Stomach smooth muscle (tissue), 2 donors: ENCODE results near the gene NPHP3.

Experiments
- H3K27ac ChIP-seq: one replicate; pipeline ENCODE4 v1.7.0; 2013; ENCODE audit warnings: mild to moderate bottlenecking, low read length, inconsistent platforms
- H3K27me3 ChIP-seq, 2 donors: one replicate each; pipeline ENCODE4 v1.7.0; 2013; ENCODE audit warnings: low read length in 2 of 2; ENCODE audit not compliant: insufficient read depth in 2 of 2, control insufficient read depth in 1 of 2
- H3K36me3 ChIP-seq, 2 donors: one replicate each; pipeline ENCODE4 v1.7.0; 2013; ENCODE audit warnings: low read length in 2 of 2; ENCODE audit not compliant: control insufficient read depth in 2 of 2, insufficient read depth in 2 of 2
- H3K4me1 ChIP-seq: one replicate; pipeline ENCODE4 v1.7.0; 2013; ENCODE audit warnings: low read length; ENCODE audit not compliant: control insufficient read depth, insufficient read depth
- H3K4me3 ChIP-seq, 2 donors: one replicate each; pipeline ENCODE4 v1.7.0; 2013; ENCODE audit warnings: low read length in 2 of 2
- H3K9ac ChIP-seq, 2 donors: one replicate each; pipeline ENCODE4 v1.7.0; 2013; ENCODE audit warnings: low read length in 2 of 2, mild to moderate bottlenecking in 1 of 2
- H3K9me3 ChIP-seq, 2 donors: one replicate each; pipeline ENCODE4 v1.7.0; 2013; ENCODE audit warnings: low read length in 2 of 2; ENCODE audit not compliant: control insufficient read depth in 2 of 2
- donor health status: healthy.
- donor health status: Pancreatic carcinoma.

NPHP3 gene

GRCh38 chr3:132690040-132690439 is 32.2 kb downstream of the NPHP3 start:
- no peaks in the 10 kb centered on the region for H3K4me1 ChIP-seq
- no peak overlapping the region for H3K4me3 ChIP-seq
- H3K9ac ChIP-seq, result no peak overlapping the region
- H3K27ac ChIP-seq, result no peak overlapping the region
- H3K36me3 ChIP-seq, result peaks cover 38 to 54% of the 10 kb centered on the region in 2 donors
- H3K9me3 ChIP-seq, result no peaks in the 10 kb centered on the region
- no peaks in the 10 kb centered on the region for H3K27me3 ChIP-seq

- Histone ChIP-seq H3K4me3 (no peak overlapping the region), H3K36me3 (peaks cover 11 to 37% of the 10 kb centered on the region in 2 donors), H3K9ac (no peak overlapping the region), H3K27me3 (no peaks in the 10 kb centered on the region), H3K27ac (no peak overlapping the region), H3K4me1 (no peaks in the 10 kb centered on the region), H3K9me3 (no peaks in the 10 kb centered on the region)
Observed at GRCh38 chr3:132682201-132682600, 40.0 kb downstream of the NPHP3 start.

- Histone ChIP-seq H3K9me3 (no peaks in the 10 kb centered on the region), H3K4me3 (no peak overlapping the region), H3K4me1 (no peaks in the 10 kb centered on the region), H3K9ac (no peak overlapping the region), H3K36me3 (peaks cover 11 to 44% of the 10 kb centered on the region in 2 donors), H3K27me3 (no peaks in the 10 kb centered on the region), H3K27ac (no peak overlapping the region)
Observed at GRCh38 chr3:132681421-132681820, 40.8 kb downstream of the NPHP3 start.

- Histone ChIP-seq H3K27ac (no peak overlapping the region), H3K4me1 (no peaks in the 10 kb centered on the region), H3K9me3 (no peaks in the 10 kb centered on the region), H3K9ac (no peak overlapping the region), H3K36me3 (peaks cover 11 to 40% of the 10 kb centered on the region in 2 donors), H3K27me3 (no peaks in the 10 kb centered on the region), H3K4me3 (no peak overlapping the region)
Observed at GRCh38 chr3:132679911-132680310, 42.3 kb downstream of the NPHP3 start.

- H3K36me3 ChIP-seq, result peaks cover 10 to 32% of the 10 kb centered on the region in 2 donors
Observed at GRCh38 chr3:132675408-132675807, 46.8 kb downstream of the NPHP3 start.

GRCh38 chr3:132669256-132669777 is 52.9 kb downstream of the NPHP3 start:
- H3K9ac ChIP-seq, result no peak overlapping the region
- no peaks in the 10 kb centered on the region for H3K27me3 ChIP-seq
- H3K27ac ChIP-seq, result no peak overlapping the region
- no peak overlapping the region for H3K4me3 ChIP-seq
- no peaks in the 10 kb centered on the region for H3K4me1 ChIP-seq
- H3K36me3 ChIP-seq, result peaks cover 10 to 19% of the 10 kb centered on the region in 2 donors
- no peaks in the 10 kb centered on the region for H3K9me3 ChIP-seq

More at GRCh38 chr3:132675408-132675807, 46.8 kb downstream of the NPHP3 start:
- H3K4me1 ChIP-seq, result no peaks in the 10 kb centered on the region
- H3K4me3 ChIP-seq, result no peak overlapping the region
- no peaks in the 10 kb centered on the region for H3K9me3 ChIP-seq
- no peaks in the 10 kb centered on the region for H3K27me3 ChIP-seq
- no peak overlapping the region for H3K27ac ChIP-seq
- H3K9ac ChIP-seq, result no peak overlapping the region

GRCh38 chr3:132665230-132665745 is 56.9 kb downstream of the NPHP3 start:
- Histone ChIP-seq H3K9me3 (no peaks in the 10 kb centered on the region), H3K36me3 (peaks cover 5 to 6% of the 10 kb centered on the region in 2 donors), H3K4me3 (no peak overlapping the region), H3K27ac (no peak overlapping the region), H3K9ac (no peak overlapping the region), H3K27me3 (no peaks in the 10 kb centered on the region), H3K4me1 (peaks cover 11% of the 10 kb centered on the region)

- H3K27ac ChIP-seq, result no peak overlapping the region
- H3K4me3 ChIP-seq, result no peak overlapping the region
- no peak overlapping the region for H3K9ac ChIP-seq
- H3K4me1 ChIP-seq, result peaks cover 11% of the 10 kb centered on the region
- H3K27me3 ChIP-seq, result no peaks in the 10 kb centered on the region
- H3K9me3 ChIP-seq, result no peaks in the 10 kb centered on the region
- H3K36me3 ChIP-seq, result peaks cover 4 to 6% of the 10 kb centered on the region in 2 donors
Observed at GRCh38 chr3:132662212-132662611, 60.0 kb downstream of the NPHP3 start.

GRCh38 chr3:132661101-132661500 is 61.1 kb downstream of the NPHP3 start:
- H3K27ac ChIP-seq, result peak overlapping the region; percentile 91
- no peaks in the 10 kb centered on the region for H3K27me3 ChIP-seq
- H3K9me3 ChIP-seq, result no peaks in the 10 kb centered on the region
- peak overlapping the region; percentile 94 for H3K4me3 ChIP-seq
- H3K9ac ChIP-seq, result peak overlapping the region; percentile 88 to 94
- H3K4me1 ChIP-seq, result peaks cover 11% of the 10 kb centered on the region
- H3K36me3 ChIP-seq, result no peaks in the 10 kb centered on the region

GRCh38 chr3:132660811-132661070 is 61.5 kb downstream of the NPHP3 start:
- Histone ChIP-seq H3K27ac (peak overlapping the region; percentile 91), H3K36me3 (no peaks in the 10 kb centered on the region), H3K9me3 (no peaks in the 10 kb centered on the region), H3K4me1 (peaks cover 11% of the 10 kb centered on the region), H3K4me3 (peak overlapping the region; percentile 94), H3K9ac (peak overlapping the region; percentile 88 to 94), H3K27me3 (no peaks in the 10 kb centered on the region)

- H3K9me3 ChIP-seq, result no peaks in the 10 kb centered on the region
- peaks cover 11% of the 10 kb centered on the region for H3K4me1 ChIP-seq
- peak within 1 kb of the TSS; percentile 91 for H3K27ac ChIP-seq
- H3K4me3 ChIP-seq, result peak within 1 kb of the TSS; percentile 94
- H3K27me3 ChIP-seq, result no peaks in the 10 kb centered on the region
- H3K9ac ChIP-seq, result peak within 1 kb of the TSS; percentile 88 to 94
- H3K36me3 ChIP-seq, result peaks cover 0 to 2% of the 10 kb centered on the region in 2 donors
Observed at GRCh38 chr3:132660052-132660810, 62.0 kb downstream of the NPHP3 start, which contains the start of gene UBA5. TSS of gene UBA5 (plus strand) at chr3:132660329. CDS start at chr3:132660538, 209 bp downstream.
